Ascending aorta (tissue), 2 donors: Measurements from ENCODE around the gene SPRY2. TPM values are rescaled to one million over a fixed set of nuclear protein-coding genes. Genes with fewer than 3 reads are reported as not detected.

Source experiments
- DNase-seq, 2 donors: peaks; one replicate each; pipeline ENCODE4 v3.0.0-alpha.2; 2019; ENCODE audit warnings: low spot score in 2 of 2
- H3K27ac ChIP-seq, 2 donors: fragments of 200-600 bp; sonication (generic); one replicate each; pipeline ENCODE4 v1.5.1; 2016 to 2017; ENCODE audit warnings: mild to moderate bottlenecking in 1 of 2
- H3K27me3 ChIP-seq: fragments of 200-600 bp; sonication (generic); one replicate; pipeline ENCODE4 v1.5.1; 2017
- H3K36me3 ChIP-seq, 2 donors: fragments of 200-600 bp; sonication (generic); one replicate each; pipeline ENCODE4 v1.5.1; 2016
- H3K4me1 ChIP-seq, 2 donors: fragments of 200-600 bp; sonication (generic); one replicate each; pipeline ENCODE4 v1.5.1; 2016 to 2017; ENCODE audit warnings: mild to moderate bottlenecking in 1 of 2
- H3K4me3 ChIP-seq, 2 donors: fragments of 200-600 bp; sonication (generic); one replicate each; pipeline ENCODE4 v1.5.1; 2016 to 2017; ENCODE audit warnings: mild to moderate bottlenecking in 1 of 2
- H3K9me3 ChIP-seq, 2 donors: fragments of 200-600 bp; sonication (generic); one replicate each; pipeline ENCODE4 v1.5.1; 2016
- intact Hi-C: fragments of 100-400 bp; cut with DNase I; formaldehyde crosslinking; loops from one replicate; pipeline ENCODE4 v1.15.1; 2023
- total RNA-seq: library from RNA; depleted of rRNA; stranded (reverse); fragments of >200 nt; gene quantifications from one replicate; pipeline ENCODE4 v1.1.0, GENCODE V29; 2016
- TF ChIP-seq, protein P1 (sequence below), 3 experiments: fragments of 200-600 bp in 2 of 3; fragments of 450-650 bp in 1 of 3; sonication (generic) in 2 of 3; IDR thresholded peaks; one replicate each; pipeline ENCODE4 v1.5.1; 2016 to 2019; ENCODE audit warnings: antibody characterized with exemption in 3 of 3, mild to moderate bottlenecking in 1 of 3, moderate library complexity in 1 of 3

SPRY2 gene
- total RNA-seq, 1 donor from 2014 or later, result 78.2 TPM

DNA sequence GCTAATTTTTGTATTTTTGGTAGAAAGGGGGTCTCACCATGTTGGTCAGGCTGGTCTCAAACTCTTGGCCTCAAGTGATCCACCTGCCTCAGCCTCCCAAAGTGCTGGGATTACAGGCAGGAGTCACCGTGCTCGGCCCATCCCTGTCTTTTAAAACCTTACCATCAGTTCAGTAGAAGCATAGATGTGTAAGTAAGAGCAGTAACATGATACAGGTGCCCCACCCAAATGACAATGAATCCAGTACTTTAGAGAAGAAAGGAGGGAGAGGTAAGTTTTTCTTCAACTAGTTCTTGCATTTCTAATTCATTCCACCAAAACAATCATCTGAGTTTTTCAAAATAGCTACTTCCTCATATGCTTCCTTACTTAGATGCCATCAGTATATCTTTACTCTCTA is 21.9 kb downstream of the SPRY2 start:
- no peaks in the 10 kb centered on the region for H3K9me3 ChIP-seq
- TF ChIP-seq, protein P1, sequence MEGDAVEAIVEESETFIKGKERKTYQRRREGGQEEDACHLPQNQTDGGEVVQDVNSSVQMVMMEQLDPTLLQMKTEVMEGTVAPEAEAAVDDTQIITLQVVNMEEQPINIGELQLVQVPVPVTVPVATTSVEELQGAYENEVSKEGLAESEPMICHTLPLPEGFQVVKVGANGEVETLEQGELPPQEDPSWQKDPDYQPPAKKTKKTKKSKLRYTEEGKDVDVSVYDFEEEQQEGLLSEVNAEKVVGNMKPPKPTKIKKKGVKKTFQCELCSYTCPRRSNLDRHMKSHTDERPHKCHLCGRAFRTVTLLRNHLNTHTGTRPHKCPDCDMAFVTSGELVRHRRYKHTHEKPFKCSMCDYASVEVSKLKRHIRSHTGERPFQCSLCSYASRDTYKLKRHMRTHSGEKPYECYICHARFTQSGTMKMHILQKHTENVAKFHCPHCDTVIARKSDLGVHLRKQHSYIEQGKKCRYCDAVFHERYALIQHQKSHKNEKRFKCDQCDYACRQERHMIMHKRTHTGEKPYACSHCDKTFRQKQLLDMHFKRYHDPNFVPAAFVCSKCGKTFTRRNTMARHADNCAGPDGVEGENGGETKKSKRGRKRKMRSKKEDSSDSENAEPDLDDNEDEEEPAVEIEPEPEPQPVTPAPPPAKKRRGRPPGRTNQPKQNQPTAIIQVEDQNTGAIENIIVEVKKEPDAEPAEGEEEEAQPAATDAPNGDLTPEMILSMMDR (IDR thresholded peaks at IDR 0.05), result no peak
- no peak overlapping the region for H3K4me3 ChIP-seq
- H3K36me3 ChIP-seq, result no peaks in the 10 kb centered on the region
- intact Hi-C loops, result no loop called here
- no peaks in the 10 kb centered on the region for H3K27me3 ChIP-seq
- no peaks in the 10 kb centered on the region for H3K4me1 ChIP-seq
- no peak overlapping the region for H3K27ac ChIP-seq
- no peak for DNase-seq

DNA sequence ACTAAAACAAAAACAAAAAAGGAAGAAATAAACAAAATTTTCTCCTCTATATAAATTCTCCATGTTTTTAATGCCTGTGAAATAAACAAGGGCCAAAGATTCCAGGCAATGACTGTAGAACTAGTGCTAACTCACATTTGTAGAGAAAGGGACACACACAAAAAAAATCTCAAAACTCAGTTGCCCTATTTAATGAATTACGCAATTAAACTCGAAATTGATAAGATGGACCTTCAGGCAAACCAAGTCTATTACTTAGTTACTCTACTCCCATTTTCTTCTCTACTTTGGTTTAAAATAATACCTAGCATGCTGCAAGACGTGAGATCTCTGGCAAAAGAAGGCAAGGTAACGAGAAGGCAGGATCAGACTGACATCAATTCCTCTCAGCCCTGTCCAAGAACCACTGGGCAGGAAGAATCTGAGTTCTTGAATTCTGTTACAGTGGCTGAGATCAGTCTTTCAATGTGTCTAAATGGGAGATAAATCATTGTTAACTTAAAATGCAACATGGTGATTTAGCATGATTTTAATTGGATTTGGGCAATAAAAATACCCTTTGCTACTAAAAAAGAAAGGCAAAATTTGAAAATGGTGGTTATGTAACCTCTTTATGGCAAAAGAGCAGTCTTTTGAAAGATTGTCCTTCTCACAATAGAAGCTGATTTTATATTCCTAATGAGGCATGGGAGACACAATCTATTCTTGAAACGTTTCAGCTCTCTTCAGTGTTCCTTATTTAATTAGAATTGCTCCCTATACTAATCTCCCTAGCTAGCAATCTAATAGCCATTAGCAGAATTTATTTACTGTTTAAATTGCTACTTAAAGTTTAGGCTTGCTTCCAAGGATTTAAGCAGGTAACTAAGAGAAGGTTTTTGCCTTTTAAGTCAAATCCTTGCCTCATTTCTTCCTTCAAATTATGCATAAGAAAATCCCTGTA is 25.9 kb downstream of the SPRY2 start:
- Histone ChIP-seq H3K4me1 (no peaks in the 10 kb centered on the region), H3K27me3 (no peaks in the 10 kb centered on the region), H3K36me3 (no peaks in the 10 kb centered on the region), H3K4me3 (no peak overlapping the region), H3K9me3 (no peaks in the 10 kb centered on the region), H3K27ac (no peak overlapping the region)
- intact Hi-C loops, result no loop called here
- DNase-seq, result no peak
- TF ChIP-seq, protein P1 (IDR thresholded peaks at IDR 0.05), result no peak

DNA sequence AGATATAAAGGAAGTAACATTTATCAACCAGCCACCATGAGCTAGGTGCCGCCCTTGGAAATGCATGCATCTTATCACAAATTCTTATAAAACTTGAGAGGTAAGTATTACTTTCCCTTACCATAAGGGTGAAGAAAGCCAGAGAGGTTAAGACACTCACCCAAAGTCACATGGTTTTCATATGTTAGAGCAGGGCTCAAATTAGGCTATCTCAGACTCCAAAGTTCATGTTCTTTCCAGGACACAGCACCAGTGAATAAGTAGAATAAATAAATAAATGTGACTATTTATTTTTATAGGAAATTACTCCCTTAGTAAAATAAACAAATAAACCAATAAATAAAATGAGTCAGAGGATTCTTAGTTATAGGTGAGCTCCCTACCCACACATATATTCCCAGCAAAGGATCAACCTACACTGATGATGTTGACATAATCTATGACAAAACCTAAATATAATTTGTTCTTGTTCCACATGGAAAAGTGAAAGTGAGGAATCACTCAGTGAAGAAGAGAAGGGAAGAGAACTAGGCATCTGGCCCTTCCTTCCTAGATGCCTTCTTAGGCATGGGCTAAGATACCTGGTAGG is 27.2 kb downstream of the SPRY2 start:
- no peaks in the 10 kb centered on the region for H3K36me3 ChIP-seq
- no peaks in the 10 kb centered on the region for H3K4me1 ChIP-seq
- no peaks in the 10 kb centered on the region for H3K9me3 ChIP-seq
- no peaks in the 10 kb centered on the region for H3K27me3 ChIP-seq
- no peak overlapping the region for H3K27ac ChIP-seq
- intact Hi-C loops, result no loop called here
- no peak for DNase-seq
- TF ChIP-seq, protein P1 (IDR thresholded peaks at IDR 0.05), result no peak
- H3K4me3 ChIP-seq, result no peak overlapping the region

DNA sequence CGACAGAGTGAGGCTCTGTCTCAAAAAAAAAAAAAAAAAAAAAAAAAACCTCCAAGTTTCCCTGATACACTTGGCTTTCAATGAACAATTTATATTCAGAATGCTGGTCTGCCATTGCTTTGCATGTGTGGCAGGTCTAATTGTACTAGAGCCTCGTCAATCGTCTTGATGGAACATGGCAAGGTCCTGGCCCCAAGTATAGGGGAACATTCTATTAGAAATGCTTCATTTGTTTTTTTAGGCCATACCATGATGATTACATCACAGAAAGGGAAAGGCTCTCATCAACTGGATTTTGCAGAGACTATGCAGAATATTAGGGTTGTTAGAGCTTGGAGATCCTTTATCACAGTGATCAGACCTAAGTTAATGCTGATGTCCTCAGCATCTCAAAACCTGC is 28.0 kb downstream of the SPRY2 start:
- H3K27me3 ChIP-seq, result no peaks in the 10 kb centered on the region
- no peak for DNase-seq
- H3K4me3 ChIP-seq, result no peak overlapping the region
- intact Hi-C loops, result no loop called here
- no peaks in the 10 kb centered on the region for H3K36me3 ChIP-seq
- H3K9me3 ChIP-seq, result no peaks in the 10 kb centered on the region
- TF ChIP-seq, protein P1 (IDR thresholded peaks at IDR 0.05), result no peak
- no peaks in the 10 kb centered on the region for H3K4me1 ChIP-seq
- H3K27ac ChIP-seq, result no peak overlapping the region

DNA sequence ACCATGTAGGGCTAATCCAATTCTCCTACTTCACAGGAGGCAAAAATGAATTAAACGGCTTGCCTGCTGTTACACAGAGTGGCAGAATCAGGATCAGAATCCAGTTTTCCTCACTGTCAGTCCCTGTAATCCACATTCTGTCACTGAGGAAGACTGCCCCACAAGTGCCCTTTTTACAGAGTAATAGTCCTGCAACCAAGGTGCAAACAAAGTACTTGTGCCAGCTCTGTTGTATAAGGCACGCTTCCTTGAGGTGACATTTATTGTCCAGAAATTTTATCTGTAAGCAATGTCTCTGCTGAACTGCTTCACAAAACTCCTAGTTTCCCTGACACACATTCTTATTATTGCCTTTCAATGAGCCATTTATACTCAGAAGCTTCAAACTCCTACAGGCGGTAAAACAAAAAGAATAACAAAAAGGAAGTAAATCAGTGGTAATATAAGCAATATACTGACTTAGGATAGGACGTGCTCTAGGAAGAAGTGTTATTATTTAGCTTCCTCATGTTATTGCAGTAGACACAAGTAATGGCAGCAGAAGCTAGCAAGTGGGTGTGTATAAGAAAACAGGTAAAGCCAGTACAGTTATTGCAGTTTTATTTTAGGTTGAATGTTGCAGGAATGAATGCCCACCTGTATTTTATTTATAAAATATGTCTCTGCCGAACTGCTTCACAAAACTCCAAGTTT is 28.8 kb downstream of the SPRY2 start:
- intact Hi-C loops, result no loop called here
- peaks cover 0 to 1% of the 10 kb centered on the region in 2 donors for H3K4me1 ChIP-seq

More for the DNA sequence above, 28.8 kb downstream of the SPRY2 start:
- Histone ChIP-seq H3K27me3 (no peaks in the 10 kb centered on the region), H3K36me3 (no peaks in the 10 kb centered on the region), H3K27ac (no peak overlapping the region), H3K4me3 (no peak overlapping the region), H3K9me3 (no peaks in the 10 kb centered on the region)
- DNase-seq, result no peak
- TF ChIP-seq, protein P1 (IDR thresholded peaks at IDR 0.05), result no peak
